ENCODE results near the gene MAD2L1BP.
A peak's percentile ranks its signal among the peaks of the same experiment; 100 is the strongest.

MAD2L1BP gene

DNA sequence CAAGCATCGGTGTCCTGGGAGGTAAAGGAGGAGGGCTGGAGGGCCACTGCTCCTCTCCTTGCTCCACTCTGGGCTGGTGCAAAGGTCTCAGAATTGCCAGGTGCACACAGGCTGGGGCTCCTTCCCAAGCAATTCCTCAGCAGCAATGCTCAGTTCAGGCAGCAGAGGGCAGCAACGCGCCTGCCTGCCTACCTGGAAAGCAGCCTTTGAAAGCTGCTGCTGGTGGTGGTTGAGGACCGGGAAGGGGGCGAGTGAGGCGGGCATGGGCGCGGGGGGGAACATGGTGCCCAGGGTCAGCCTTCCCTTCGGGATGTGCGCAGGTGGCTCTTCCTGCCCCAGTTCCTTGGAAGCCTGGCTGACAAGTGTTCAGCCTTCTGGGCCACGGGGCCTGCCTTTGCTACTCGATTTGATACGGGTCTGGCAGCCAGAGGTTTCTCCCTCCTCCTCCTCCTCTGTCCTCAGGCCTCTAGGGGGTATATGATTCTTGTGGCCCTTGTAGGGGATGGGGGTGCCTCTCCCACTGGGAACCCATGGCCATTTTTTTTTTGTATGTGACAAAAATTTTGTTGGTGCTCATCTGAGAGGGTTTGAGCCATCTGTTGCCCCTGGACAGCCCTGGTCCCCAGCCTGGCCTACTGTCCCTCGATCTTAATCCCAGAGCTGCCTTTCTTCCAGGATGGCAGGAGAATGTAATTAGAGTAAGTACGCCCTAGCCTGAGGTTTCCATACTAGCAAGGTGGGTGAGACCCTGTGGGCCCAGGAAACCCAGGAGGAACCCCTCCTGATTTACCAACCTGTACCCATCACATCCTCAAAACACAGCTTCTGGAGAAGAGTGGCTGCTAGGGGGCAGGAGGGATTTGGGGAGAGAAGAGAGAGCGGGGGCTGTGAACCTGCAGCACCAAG, 31.9 kb downstream of the MAD2L1BP start:
- peak; percentile 81 for DNase-seq (ENCODE audit: low read depth)

DNA sequence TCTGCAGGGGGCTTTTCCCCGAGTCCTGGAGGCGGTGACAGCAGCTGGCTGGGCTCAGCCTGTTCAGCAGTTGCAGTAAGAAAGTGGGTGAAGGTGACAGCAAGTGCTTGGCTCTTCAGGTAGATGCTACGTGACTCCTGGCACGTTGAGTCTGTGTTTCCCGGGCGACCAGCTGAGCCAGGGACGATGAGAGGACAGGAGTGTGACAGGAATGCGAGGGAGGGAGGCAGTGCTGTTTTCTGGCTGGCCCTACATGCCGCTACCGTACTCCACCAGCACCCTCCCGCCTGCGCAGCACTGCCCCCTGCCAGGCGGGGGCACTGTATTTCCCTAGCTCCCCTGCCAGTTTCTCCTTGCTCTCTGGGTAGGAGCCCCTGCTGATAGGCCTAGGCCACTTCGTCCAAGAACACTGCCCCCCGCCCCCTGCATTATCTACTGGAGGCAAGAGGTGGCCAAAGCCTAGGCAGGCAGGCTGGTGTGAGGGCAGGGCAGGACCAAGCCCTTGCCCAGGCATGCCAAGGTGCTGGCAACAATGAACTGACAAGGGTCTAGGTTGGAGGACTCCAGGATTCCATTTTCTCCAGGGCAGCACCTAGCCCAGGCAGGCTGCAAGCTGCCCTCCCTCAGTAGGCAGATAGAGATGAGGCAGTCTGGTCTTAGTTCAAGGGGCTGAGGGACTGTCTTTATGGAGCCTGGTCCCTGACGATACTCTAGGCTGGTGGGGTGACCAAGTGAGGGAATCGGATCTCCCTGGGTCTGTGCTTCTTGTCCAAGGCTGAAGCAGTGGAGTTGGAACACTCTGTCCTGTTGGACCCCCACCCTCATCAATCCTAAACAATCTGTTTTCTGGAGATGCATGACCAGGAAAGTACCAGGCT, 32.8 kb downstream of the MAD2L1BP start:
- peak; percentile 32 for DNase-seq (ENCODE audit: low read depth)

DNA sequence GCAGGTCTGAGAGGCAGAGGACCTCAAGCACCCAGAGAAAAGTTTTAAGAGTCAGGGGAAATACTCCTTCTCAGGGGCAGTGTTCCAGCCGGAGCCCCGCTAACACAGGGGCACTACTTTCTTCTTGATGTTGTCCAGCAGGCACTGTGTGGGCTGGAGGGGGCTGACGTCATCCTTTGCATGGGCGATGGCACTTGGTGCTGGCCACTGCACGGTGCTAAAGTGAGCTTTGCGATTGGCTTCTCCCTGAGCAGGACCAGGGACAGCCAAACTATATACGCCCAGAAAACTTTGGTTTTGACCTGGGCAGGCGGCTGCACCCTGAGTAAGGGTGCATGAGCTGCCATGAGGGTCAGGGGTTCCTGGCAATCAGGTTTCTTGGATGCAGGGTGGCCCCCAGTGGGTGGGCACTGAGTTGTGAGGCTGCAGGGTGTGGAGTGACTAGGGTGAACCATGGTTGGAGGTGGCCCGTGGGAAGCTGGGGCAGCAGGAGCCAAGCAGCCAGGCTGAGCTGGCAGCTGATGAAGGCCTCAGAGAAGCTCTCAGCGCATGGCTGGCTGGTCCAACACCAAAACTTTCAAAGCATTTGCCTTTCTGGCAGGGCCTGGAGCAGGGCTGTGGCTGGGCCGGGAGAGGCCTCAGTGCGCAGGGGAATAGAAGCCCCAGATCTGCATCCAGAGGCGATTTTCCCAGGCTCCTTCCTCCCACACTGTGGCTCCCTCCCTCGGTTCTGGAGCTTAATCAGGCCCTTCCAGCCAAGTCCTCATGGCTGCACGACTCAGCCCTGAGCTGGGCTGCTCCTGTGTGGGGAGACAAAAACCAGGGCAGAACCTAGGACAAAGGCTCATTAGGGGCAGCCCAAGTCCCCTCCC, 33.6 kb downstream of the MAD2L1BP start:
- DNase-seq (ENCODE audit: low read depth) = no peak

DNA sequence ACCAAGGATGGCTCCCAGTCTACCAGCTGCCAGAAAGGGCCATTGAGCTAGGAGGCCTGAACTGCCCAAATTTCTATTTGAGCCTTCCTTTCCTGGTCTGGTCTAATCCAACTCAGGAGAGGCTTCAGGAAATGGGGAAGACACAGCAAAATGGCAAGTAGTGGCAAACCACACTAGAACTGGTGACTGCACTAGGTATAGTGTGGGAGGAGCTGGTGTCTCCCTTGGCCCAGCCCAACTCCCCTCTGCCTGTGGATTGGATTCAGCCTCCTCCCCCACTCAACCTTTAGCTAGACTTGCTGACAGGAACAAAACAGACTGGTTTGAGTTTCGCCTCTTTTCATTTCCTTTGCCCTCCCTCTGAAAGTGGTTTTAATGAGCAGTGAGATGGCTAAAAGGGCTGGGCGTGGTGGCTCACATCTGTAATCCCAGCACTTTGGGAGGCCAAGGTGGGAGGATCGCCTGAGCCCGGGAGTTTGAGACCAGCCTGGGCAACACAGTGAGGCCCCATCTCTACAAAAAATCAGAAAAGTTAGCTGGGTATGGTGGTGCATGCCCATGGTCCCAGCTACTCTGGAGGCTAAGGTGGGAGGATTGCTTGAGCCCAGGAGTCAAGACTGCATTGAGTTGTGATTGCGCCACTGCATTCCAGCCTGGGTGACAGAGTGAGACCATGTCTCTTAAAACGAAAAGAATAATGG, 34.4 kb downstream of the MAD2L1BP start:
- DNase-seq (ENCODE audit: low read depth) = no peak

DNA sequence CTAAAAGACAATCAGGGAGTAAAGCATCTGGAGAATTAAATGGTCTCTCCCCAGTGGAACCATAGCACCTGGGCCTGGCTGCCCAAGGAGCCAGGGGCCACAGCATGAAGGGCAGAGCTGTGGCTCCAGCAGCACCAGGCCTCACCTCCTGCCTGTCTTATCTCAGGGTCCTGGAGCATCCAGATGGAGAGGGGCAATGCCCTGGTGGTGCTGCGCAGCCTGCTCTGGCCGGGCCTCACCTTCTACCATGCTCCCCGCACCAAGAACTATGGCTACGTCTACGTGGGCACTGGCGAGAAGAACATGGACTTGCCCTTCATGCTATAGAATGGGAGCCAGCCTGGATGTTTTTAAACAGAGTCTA, 35.0 kb downstream of the MAD2L1BP start:
- no peak for DNase-seq (ENCODE audit: low read depth)

DNA sequence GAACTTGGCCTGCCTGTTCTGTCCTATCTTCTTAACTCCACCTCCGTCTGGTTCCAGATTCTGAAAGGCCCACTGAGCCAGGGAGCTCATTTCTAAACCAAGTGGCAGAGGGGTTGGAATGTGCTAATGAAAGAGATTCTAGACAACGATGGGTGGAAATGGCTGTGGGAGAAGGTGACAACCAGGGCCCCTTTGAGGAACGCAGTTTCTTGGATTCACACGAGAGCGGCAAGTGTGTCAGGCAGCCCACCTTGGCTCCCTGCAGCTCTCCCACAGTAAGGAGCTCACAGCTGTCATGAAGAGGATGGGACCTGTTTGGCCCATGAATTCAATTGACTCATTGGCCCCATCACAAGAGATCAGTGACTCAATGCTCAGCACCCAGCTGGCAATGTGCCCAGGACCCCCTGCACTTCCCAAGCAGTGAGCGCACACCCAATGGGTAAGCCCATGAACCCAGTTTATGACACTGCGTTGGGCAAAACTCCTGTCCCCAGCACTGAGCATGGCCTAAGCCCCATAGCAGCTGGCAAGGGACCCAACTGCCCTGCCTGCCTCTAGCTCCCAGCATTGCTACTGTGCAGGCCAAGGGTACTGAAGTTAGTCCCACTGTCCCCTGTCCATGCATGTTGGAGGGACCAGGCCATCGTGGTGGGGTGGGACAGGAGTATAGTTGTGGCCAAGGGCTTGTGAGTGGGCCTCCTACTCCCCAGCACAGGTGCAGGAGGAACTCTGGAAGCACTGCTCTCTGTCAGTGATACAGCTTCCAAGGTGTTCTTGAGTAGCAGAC, 35.6 kb downstream of the MAD2L1BP start:
- DNase-seq (ENCODE audit: low read depth) = no peak

DNA sequence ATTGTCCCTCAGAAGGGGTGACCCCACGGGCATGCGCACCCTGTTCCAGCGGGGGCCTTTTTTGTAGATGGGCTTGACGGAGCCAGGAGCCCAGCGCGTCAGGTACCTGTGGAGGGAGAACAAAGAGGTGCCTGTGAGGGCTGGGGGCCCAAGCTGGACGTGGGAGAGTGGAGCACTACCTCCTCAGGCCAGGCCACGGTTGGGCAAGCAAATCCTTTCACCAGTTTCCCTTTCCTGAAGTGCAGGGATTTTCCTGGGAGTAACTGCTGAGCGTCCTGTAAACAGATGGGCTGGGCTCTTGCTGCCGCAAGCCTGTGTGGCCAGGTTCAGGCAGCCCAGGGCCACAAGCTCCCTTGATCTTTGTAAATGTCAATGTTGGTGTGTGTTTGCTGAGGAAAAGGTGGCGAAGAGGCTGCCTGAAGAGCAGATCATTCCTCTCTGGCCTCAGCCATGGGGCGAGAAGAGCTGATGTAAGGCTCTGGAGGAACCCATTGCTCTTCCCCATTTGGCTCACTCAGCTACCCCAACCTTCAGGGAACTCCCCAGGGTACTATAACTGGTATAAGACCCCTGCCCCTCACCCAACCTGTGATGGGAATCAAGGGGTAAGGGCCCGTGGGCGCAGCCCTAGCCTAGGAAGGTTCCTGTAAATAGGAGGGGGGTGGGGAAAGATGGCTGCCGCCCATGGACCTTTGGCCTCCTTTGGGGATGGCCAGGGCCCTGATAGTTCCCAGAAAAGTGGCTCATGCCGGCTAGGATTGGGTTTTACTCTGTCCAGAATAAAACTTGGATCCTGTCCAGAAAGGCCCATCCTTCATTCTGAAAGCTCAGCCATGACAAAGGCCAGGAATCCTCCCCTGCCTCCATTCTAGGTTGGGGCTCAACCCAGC, 36.4 kb downstream of the MAD2L1BP start:
- DNase-seq (ENCODE audit: low read depth) = no peak

DNA sequence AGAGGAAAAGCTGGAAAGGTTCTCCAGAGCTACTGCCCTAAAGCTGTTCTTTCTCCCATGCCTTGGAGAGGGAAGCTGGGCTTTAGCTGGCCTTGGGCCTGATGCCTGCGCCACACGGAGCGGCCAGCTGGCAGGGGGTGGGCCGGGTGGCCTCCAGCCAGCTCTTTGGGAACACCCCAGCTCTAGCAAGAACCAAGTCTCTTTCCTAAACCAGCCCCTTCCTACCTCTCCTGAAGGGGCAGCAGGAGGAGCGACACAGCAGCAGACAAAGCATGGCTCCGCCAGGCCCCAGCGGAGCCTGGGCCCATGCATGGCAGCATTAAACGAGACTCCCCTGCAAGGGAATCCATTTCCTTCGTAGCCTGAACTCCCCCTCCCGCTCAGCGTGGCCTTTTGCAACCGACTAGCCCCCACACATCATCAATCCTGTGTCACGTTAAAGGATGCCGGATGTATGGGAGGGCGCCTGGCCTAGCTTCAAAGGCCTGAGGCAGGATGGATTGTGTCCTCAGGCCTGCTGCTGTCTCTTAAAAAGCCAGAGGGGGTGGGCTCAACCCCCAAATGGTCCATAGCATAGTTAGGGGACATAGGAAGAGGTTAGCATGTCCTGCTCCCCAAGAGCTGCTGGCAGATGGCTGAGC, 37.9 kb downstream of the MAD2L1BP start:
- DNase-seq (ENCODE audit: low read depth) = no peak

DNA sequence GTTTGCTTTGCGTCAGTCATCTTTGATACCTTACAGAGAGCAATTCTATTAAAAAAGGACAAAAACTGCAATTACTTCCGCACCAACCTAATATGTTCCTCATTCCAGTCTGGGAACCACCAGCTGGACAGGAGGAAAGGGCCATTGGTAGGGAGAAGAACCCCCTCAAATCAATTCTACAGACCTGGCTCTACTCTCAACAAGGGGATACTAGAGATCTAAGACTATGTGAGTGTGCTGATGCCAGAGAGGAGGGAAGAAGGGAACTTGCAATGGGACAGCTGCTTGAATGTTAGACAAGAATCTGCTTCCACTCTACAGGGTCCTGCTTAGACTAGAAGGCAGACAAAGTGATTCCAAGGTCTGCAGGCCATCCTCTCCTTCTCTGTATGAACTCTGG, 38.7 kb downstream of the MAD2L1BP start:
- no peak for DNase-seq (ENCODE audit: low read depth)

DNA sequence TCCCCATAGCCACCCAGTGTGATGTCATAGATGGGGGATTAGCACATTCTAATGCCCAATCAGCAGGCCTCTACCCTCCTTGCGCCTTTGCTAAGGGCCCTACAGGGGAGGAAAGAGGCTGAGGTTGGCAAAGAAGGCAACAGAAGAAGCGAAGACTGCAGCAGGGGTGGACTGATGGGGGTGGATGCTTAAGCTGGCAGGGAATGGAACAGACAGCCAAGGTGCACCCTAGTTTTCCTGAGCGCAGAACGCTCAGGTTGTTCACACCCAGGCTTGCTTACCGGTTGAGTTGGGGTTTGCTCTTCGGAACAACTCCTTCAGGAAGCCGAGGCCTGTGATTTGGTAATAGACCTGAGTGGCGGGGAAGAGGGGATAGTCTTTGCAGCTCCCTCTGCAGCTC, 39.3 kb downstream of the MAD2L1BP start:
- DNase-seq (ENCODE audit: low read depth) = no peak

DNA sequence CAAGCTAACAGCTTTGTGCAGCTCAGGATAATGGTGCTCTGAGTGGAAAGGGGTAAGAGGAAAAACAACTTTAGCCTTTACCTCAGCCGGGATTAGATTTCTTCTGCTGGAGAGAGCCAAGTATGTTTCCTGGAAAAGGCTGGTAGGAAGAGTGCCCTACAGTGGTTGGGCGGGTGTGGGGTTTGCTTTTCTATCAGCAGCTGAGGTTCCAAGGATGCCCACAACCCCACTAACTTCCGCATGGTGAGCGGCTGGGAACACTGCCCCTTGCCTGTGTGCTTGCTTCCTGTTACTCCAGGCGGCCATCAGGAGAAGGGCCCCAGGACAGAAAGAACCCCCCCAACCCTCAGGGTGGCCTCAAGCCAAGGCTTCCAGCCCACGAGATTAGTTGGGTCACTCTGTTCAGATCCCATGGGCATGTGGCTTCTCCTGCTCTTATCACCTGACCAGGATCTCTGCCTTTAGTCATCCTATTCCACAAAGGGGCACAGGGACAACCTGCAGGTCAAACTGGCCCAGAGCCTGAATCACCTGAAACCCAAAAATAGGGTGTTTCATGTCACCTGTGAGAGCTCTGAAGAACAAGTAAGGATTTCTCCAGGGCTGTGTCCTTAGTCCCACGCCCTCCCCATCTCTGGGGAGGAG, 41.4 kb downstream of the MAD2L1BP start:
- DNase-seq (ENCODE audit: low read depth) = no peak

DNA sequence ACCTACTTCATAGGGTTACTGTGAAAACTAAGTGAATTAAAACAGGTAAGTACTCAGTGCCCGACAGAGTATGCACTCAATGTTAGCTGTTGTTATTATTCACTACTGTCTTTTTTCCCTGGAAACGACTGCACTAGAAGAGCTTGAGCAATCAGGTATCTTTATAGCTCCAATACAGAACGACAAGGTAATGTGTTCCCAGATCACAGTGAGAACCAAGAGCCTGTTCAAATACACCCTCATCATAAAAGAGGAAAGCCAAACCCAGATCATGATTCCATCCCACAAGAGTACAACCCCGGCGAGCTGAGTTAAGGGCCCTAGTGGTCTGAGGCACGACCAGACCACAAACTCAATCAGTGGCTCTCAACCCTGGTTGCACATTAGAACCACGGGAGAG, 42.1 kb downstream of the MAD2L1BP start:
- DNase-seq (ENCODE audit: low read depth) = no peak

DNA sequence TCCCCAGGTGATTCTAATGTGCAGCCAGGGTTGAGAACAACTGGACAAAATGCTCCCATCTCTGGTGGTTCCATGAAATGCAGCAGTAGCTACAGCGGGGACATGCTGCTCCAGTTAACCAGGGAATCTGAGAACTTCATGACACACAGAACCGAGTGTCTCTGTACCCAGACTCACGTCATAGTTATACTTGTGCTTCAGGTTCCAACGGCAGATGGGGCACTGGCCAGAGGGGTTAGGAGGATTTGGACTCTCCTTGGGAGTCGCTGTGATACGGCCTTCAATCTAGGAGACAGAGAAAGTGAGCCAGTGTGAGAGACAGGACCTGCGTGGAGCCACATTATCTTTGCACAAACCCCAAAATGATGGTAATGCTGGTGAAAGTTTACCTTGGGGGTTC, 42.7 kb downstream of the MAD2L1BP start:
- no peak for DNase-seq (ENCODE audit: low read depth)

DNA sequence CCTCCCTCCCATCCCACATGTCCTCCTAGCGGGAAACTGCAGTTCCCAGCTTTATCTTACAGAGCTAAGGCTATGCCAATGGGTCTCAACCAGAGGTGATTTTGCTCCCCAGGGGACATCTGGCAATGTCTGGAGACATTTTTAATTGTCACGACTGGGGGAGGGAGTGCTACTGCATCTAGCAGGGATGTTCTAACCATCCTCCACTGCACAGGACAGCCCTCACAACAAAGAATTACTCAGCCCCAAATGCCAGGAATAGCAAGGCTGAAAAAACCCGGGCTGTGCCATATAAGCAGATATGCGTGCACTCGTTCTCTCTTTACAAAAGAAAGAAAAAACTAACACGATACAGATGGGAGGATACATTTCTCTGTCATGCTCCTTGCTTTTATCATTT, 43.4 kb downstream of the MAD2L1BP start:
- DNase-seq (ENCODE audit: low read depth) = no peak

DNA sequence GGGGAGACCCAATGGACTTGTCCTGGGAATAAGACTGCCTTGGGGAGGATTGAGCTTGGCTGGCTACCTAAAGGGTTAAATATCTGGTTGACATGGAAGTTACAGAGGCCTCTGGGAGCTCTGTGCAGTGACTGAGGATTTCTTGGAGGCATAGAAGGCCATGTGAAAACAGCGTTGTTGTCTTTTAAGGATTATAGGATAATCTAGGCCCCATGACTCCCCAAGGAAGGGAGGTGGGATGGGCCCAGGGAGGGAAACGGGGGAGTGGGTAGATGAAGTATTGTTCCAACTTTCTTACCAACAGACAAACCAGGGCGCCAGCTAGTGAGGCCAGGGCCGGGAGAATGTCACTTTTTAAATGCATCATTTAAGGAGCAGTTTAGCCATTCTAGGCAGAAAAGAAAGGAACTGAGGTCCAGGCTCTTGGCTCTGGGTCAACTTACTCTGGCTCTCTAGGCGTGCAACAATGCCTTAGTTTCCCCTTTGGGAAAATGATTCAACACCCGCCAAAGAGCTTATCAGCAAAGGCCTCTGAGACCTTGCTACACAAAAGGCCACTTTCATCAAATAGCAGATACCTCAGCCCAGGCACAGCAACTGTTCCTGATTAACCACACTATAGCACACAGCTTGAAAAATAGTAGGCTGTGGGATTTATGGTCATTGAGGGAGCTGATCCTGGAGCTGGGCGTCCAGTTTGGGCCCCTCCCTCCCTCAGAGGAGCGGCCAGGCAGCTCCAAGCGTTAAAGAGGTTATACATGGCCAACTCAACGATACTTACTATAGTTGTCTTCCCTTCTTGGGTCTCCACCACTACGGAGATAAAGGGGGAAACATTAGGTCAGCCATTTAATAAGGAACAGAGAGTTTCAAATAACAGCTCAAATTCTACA, 44.9 kb downstream of the MAD2L1BP start:
- no peak for DNase-seq (ENCODE audit: low read depth)

DNA sequence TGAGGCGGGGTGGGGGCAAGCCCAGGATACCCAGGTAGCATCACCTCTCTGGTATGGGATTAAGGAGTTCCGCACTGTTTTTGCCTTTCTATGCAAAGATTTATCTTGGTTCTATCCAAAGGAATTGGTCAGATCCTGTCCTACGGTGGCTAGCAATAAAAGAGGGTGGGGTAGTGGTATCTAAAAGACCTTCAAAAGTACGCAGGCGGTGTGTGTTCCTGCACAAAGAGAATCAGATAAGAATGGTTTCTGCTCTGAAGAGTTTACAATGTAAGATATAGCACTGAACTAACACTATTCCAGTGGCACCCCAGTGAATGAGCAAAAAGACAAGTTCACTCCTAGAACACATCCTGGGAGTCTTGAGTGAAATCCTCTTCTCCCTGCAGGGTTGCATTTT, 45.7 kb downstream of the MAD2L1BP start:
- DNase-seq (ENCODE audit: low read depth) = no peak

DNA sequence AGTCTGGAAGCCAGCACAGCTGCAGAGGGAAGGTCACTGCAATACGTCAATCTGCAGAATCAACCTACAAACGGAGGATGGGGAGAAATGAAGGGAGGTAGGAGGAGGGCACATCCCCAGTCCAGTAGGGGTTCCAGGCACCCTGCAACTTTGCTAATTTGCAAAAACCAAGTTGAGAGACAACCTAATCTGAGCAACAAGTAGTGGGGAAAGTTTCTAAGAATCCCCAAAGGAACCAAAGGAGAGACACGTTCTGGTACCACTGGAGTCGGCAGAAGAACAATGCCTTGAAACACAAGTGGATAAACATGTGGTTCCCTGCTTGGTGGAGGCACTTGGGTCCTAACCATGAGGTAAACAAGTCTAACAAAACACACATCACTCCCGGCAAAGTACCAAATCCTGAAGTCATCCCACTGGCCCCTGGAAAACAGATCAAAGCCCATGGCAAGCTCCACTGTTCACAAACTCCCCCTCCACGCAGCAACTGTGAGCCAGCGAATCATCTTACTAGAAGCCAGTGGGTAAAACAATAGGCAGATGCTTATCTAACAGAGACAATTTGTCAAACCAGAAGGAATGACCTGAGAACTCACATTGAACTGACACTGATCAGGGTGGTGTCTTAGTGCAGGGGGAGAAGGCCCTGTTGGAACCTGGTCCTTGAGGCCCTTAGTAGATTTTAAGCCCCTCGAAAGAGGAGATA, 47.2 kb downstream of the MAD2L1BP start:
- no peak for DNase-seq (ENCODE audit: low read depth)
